Neural cell (in vitro differentiated cells): Measurements from ENCODE around the gene VSNL1. TPM values are rescaled to one million over a fixed set of nuclear protein-coding genes. Genes with fewer than 3 reads are reported as not detected.

Source experiments
- H2AFZ ChIP-seq: fragments of 200-600, 300-800 bp; sonication (generic), shearing (Covaris generic); 2 replicates; pipeline ENCODE4 v1.6.0; 2014; ENCODE audit warnings: low read depth, mild to moderate bottlenecking, antibody characterized with exemption, low read length, moderate library complexity
- H3F3A ChIP-seq: fragments of 200-600 bp; shearing (Covaris generic); 2 replicates; pipeline ENCODE4 v1.6.1; 2016; ENCODE audit warnings: mild to moderate bottlenecking, moderate library complexity, mixed read lengths, antibody characterized with exemption, low read length; ENCODE audit not compliant: insufficient read depth, poor library complexity, severe bottlenecking
- H3K27ac ChIP-seq: fragments of 200-600, 300-800 bp; sonication (generic), shearing (Covaris generic); 2 replicates; pipeline ENCODE4 v1.5.1; 2014; ENCODE audit warnings: mild to moderate bottlenecking, low read length, moderate library complexity
- H3K27me3 ChIP-seq: fragments of 300-800, 200-600 bp; sonication (generic), shearing (Covaris generic); 2 replicates; pipeline ENCODE4 v1.6.0; 2014; ENCODE audit warnings: mild to moderate bottlenecking, low read depth, low read length, moderate library complexity; ENCODE audit not compliant: insufficient read depth
- H3K36me3 ChIP-seq: fragments of 300-800, 200-600 bp; sonication (generic), shearing (Covaris generic); 2 replicates; pipeline ENCODE4 v1.5.1; 2014; ENCODE audit warnings: mild to moderate bottlenecking, antibody characterized with exemption, low read length, moderate library complexity; ENCODE audit not compliant: insufficient read depth
- H3K4me2 ChIP-seq: fragments of 300-800, 200-600 bp; sonication (generic), shearing (Covaris generic); 2 replicates; pipeline ENCODE4 v1.6.0; 2014; ENCODE audit warnings: mild to moderate bottlenecking, low read length
- H3K4me3 ChIP-seq: fragments of 300-800, 200-600 bp; sonication (generic), shearing (Covaris generic); 2 replicates; pipeline ENCODE4 v1.5.1; 2014; ENCODE audit warnings: mild to moderate bottlenecking, low read length, moderate library complexity
- H3K79me2 ChIP-seq: fragments of 200-600 bp; shearing (Covaris generic); replicated peaks from 2 replicates; pipeline ENCODE4 v1.6.0; 2014; ENCODE audit warnings: mild to moderate bottlenecking, low read length, moderate library complexity; ENCODE audit not compliant: insufficient read depth
- H3K9ac ChIP-seq: fragments of 300-800, 200-600 bp; sonication (generic), shearing (Covaris generic); 2 replicates; pipeline ENCODE4 v1.6.1; 2016; ENCODE audit warnings: mild to moderate bottlenecking, low read length, mixed read lengths
- H3K9me2 ChIP-seq: fragments of 200-600 bp; shearing (Covaris generic); 2 replicates; pipeline ENCODE4 v1.6.1; 2016; ENCODE audit warnings: mild to moderate bottlenecking, low read length, mixed read lengths; ENCODE audit not compliant: insufficient read depth
- H3K9me3 ChIP-seq: fragments of 200-600, 300-800 bp; sonication (generic), shearing (Covaris generic); 2 replicates; pipeline ENCODE4 v1.6.1; 2016; ENCODE audit warnings: mild to moderate bottlenecking, mixed run types, low read length, moderate library complexity, mixed read lengths
- H4K20me1 ChIP-seq: fragments of 200-600 bp; shearing (Covaris generic); 2 replicates; pipeline ENCODE4 v1.6.1; 2016; ENCODE audit warnings: mild to moderate bottlenecking, mixed run types; ENCODE audit not compliant: insufficient read depth
- CTCF ChIP-seq: fragments of 450-650 bp; IDR thresholded peaks from 2 replicates; pipeline ENCODE4 v1.5.1; 2014; ENCODE audit warnings: antibody characterized with exemption, mild to moderate bottlenecking, moderate library complexity; ENCODE audit not compliant: poor library complexity, severe bottlenecking
- EP300 ChIP-seq: fragments of 450-650 bp; conservative IDR thresholded peaks from 2 replicates; pipeline ENCODE4 v1.6.1; 2014; ENCODE audit warnings: antibody characterized with exemption, mild to moderate bottlenecking, moderate library complexity; ENCODE audit not compliant: poor library complexity, severe bottlenecking
- EZH2 ChIP-seq: fragments of 200-600, 300-800 bp; shearing (Covaris generic), sonication (generic); IDR thresholded peaks from 2 replicates; pipeline ENCODE4 v1.6.1; 2014; ENCODE audit warnings: antibody characterized with exemption, low read length, borderline replicate concordance, mild to moderate bottlenecking; ENCODE audit not compliant: insufficient read depth, poor library complexity, severe bottlenecking
- MXI1 ChIP-seq: fragments of 450-650 bp; conservative IDR thresholded peaks from 2 replicates; pipeline ENCODE4 v1.6.1; 2014; ENCODE audit warnings: antibody characterized with exemption, mild to moderate bottlenecking; ENCODE audit not compliant: poor library complexity, severe bottlenecking
- POLR2AphosphoS5 ChIP-seq: IDR thresholded peaks from 2 replicates; pipeline ENCODE4 v1.6.1; 2012
- RAD21 ChIP-seq: fragments of 450-650 bp; conservative IDR thresholded peaks from 2 replicates; pipeline ENCODE4 v1.6.1; 2014; ENCODE audit warnings: antibody characterized with exemption, mild to moderate bottlenecking, moderate library complexity
- SMC3 ChIP-seq: fragments of 450-650 bp; conservative IDR thresholded peaks from 2 replicates; pipeline ENCODE4 v1.6.1; 2014; ENCODE audit warnings: antibody characterized with exemption, mild to moderate bottlenecking, moderate library complexity; ENCODE audit not compliant: poor library complexity
- TAF1 ChIP-seq: IDR thresholded peaks from 2 replicates; pipeline ENCODE4 v1.6.1; 2012; ENCODE audit warnings: low read depth
- polyA plus RNA-seq: library from polyadenylated mRNA; depleted of rRNA; stranded (reverse); fragments of >200 nt; gene quantifications from 2 replicates; pipeline ENCODE4 v1.2.3, GENCODE V29; 2014
- TF ChIP-seq, protein P1 (sequence below): IDR thresholded peaks from 2 replicates; pipeline ENCODE4 v1.6.1; 2012; ENCODE audit warnings: borderline replicate concordance

Gene VSNL1
- polyA plus RNA-seq, 1 donor from 2014 or later = 69.7 TPM

- Histone ChIP-seq H3F3A (peaks cover 17% of the 10 kb centered on the region), H3K9me3 (no peaks in the 10 kb centered on the region), H2AFZ (no peak overlapping the region), H3K9ac (peak overlapping the region; percentile 33), H3K79me2 (peaks cover 6% of the 10 kb centered on the region), H4K20me1 (no peaks in the 10 kb centered on the region), H3K9me2 (no peaks in the 10 kb centered on the region), H3K27ac (no peak overlapping the region), H3K27me3 (peaks cover 38% of the 10 kb centered on the region), H3K4me3 (peak overlapping the region; percentile 75), H3K4me2 (peak overlapping the region; percentile 89), H3K36me3 (no peaks in the 10 kb centered on the region)
- TF ChIP-seq SMC3 (no peak), CTCF (no peak), EP300 (no peak), RAD21 (no peak), POLR2AphosphoS5 (no peak), EZH2 (no peak)
- TF ChIP-seq, protein P1, sequence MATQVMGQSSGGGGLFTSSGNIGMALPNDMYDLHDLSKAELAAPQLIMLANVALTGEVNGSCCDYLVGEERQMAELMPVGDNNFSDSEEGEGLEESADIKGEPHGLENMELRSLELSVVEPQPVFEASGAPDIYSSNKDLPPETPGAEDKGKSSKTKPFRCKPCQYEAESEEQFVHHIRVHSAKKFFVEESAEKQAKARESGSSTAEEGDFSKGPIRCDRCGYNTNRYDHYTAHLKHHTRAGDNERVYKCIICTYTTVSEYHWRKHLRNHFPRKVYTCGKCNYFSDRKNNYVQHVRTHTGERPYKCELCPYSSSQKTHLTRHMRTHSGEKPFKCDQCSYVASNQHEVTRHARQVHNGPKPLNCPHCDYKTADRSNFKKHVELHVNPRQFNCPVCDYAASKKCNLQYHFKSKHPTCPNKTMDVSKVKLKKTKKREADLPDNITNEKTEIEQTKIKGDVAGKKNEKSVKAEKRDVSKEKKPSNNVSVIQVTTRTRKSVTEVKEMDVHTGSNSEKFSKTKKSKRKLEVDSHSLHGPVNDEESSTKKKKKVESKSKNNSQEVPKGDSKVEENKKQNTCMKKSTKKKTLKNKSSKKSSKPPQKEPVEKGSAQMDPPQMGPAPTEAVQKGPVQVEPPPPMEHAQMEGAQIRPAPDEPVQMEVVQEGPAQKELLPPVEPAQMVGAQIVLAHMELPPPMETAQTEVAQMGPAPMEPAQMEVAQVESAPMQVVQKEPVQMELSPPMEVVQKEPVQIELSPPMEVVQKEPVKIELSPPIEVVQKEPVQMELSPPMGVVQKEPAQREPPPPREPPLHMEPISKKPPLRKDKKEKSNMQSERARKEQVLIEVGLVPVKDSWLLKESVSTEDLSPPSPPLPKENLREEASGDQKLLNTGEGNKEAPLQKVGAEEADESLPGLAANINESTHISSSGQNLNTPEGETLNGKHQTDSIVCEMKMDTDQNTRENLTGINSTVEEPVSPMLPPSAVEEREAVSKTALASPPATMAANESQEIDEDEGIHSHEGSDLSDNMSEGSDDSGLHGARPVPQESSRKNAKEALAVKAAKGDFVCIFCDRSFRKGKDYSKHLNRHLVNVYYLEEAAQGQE = no peak
Measured at GRCh38 chr2:17538022-17538843, 2.3 kb upstream of the VSNL1 start.

DNA sequence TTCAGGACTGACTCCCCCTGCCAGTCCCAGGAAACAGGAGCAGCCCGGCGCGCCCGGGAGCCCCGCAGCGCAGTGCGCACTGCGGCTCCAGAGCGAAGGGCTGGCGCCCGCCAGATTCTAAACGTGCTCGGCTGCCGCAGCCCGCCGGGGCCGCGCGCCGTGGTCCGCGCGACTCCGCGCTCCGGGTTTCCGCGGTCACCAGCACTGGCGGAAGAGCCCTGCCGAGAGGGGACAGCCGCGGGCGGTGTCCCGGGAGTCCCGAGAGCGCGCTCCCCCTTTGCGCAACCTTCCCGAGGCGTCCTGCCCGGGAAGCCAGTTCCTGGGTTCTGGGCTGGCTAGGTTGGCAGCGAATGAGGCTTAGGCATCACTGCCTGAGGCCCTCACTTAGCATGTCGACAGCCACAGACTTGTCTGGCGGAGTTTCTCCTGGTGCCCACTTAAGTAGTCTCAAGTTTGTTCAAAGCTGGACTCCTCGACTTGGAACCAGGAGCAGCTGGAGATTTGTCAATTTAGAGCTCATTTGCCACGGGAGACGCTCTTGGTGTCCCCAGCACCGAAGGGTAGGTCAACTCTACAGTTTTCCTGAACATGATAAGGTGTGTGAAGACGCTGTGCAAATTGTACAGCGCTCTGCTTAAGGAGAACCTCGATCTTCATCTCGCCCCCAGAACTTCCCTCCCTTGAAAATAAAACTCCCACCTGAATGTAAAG, 1.5 kb upstream of the VSNL1 start:
- TF ChIP-seq CTCF (no peak), MXI1 (peak; percentile 59), TAF1 (no peak), EZH2 (no peak), RAD21 (peak; percentile 44), POLR2AphosphoS5 (no peak), SMC3 (peak; percentile 31), EP300 (no peak)
- TF ChIP-seq, protein P1 = no peak
- Histone ChIP-seq H3K9ac (peak overlapping the region; percentile 33), H4K20me1 (no peaks in the 10 kb centered on the region), H3K79me2 (peaks cover 6% of the 10 kb centered on the region), H3K27ac (no peak overlapping the region), H3K9me3 (no peaks in the 10 kb centered on the region), H3K4me3 (peak overlapping the region; percentile 75), H3K27me3 (peaks cover 45% of the 10 kb centered on the region), H2AFZ (no peak overlapping the region), H3K4me2 (peak overlapping the region; percentile 89), H3K9me2 (no peaks in the 10 kb centered on the region), H3F3A (peaks cover 17% of the 10 kb centered on the region), H3K36me3 (no peaks in the 10 kb centered on the region)
